ENCODE results near the gene CCDC116. TPM values are rescaled to one million over a fixed set of nuclear protein-coding genes. Genes with fewer than 3 reads are reported as not detected.

CCDC116 gene
- total and polyA plus RNA-seq, 9 donors: 0.46 to 0.88 (median 0.67) TPM; not detected in 1

DNA sequence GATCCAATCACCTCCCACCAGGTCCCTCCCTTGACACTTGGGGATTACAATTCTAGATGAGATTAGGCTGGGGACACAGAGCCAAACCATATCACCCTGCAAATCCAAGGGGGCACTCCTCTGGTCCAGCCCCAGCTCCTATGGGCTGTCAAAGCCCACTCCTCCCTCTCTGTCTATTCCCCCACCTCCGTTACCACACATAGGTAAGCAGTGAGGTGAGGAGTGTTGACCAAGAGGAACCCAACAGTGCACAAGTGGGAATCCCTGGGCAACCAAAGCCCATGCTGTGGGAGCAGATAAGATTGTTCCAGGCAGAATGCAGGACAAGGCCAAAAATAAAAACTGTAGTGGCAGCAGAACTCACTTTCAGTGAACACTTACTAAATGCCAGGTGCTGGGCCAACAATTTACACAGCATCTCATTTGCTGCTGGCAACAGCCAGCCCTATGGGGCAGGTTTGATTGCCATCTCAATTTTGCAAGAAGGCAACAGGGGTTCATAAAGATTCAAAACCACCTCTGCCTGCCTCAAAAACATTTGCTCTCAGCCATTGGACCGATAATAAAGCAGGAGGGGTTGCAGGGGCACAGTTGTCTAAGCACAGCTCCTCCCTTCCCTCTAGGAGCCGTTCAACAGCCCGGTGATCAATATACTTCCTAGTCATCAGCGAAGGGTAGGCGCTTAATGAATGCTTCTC is 18.4 kb downstream of the CCDC116 start:
- TF ChIP-seq, protein P1, sequence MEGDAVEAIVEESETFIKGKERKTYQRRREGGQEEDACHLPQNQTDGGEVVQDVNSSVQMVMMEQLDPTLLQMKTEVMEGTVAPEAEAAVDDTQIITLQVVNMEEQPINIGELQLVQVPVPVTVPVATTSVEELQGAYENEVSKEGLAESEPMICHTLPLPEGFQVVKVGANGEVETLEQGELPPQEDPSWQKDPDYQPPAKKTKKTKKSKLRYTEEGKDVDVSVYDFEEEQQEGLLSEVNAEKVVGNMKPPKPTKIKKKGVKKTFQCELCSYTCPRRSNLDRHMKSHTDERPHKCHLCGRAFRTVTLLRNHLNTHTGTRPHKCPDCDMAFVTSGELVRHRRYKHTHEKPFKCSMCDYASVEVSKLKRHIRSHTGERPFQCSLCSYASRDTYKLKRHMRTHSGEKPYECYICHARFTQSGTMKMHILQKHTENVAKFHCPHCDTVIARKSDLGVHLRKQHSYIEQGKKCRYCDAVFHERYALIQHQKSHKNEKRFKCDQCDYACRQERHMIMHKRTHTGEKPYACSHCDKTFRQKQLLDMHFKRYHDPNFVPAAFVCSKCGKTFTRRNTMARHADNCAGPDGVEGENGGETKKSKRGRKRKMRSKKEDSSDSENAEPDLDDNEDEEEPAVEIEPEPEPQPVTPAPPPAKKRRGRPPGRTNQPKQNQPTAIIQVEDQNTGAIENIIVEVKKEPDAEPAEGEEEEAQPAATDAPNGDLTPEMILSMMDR (IDR thresholded peaks at IDR 0.05): no peak
- TF ChIP-seq EP300 (IDR thresholded peaks at IDR 0.05): no peak
- TF ChIP-seq POLR2A (IDR thresholded peaks at IDR 0.05): no peak
- Histone ChIP-seq H3K27me3 (no peaks in the 10 kb centered on the region), H3K4me3 (no peak overlapping the region), H3K9me3 (no peaks in the 10 kb centered on the region), H3K36me3 (no peaks in the 10 kb centered on the region), H3K27ac (no peak overlapping the region), H3K4me1 (ENCODE audit: insufficient read depth) (peaks cover 7% of the 10 kb centered on the region)
- 17 to 20% (median 17%) methylated on average over 6 of the region's 6 CpGs for WGBS, 3 donors
- intact Hi-C loops (cut with DNase I): no loop called here
- DNase-seq: no peak

DNA sequence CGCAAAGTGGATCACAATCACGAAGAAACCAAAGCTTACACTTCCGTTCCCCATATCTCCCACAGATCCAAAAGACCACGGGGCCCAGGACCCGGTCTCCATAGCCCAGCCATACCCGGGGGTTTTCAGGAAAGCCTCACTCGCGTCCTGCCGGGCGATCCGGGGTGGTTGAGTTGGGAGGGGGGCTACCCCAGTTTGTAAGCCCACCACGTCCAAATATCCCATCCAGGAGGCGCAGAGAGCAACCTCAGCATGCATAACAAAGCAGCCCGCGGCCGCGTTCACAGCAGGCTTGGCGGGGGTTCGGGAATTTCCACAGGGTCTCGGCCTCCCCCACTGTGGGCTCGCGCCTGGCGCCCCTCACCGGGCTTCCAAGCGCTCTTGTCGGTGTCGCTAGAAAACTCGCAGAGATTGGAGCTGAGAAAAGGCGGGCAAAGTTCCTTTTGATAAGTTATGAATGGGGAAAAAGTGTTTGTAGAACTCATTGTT is 19.0 kb downstream of the CCDC116 start:
- DNase-seq: no peak
- H3K36me3 ChIP-seq: no peaks in the 10 kb centered on the region
- peaks cover 7% of the 10 kb centered on the region for H3K4me1 ChIP-seq (ENCODE audit: insufficient read depth)
- no peak for TF ChIP-seq EP300 (IDR thresholded peaks at IDR 0.05)
- TF ChIP-seq POLR2A (IDR thresholded peaks at IDR 0.05): no peak
- TF ChIP-seq, protein P1 (IDR thresholded peaks at IDR 0.05): no peak
- no peaks in the 10 kb centered on the region for H3K9me3 ChIP-seq
- no peaks in the 10 kb centered on the region for H3K27me3 ChIP-seq
- H3K4me3 ChIP-seq: peak overlapping the region; percentile 57
- intact Hi-C loops (cut with DNase I): no loop called here
- H3K27ac ChIP-seq: no peak overlapping the region
- 0 to 2% (median 1%) methylated on average over 29 of the region's 29 CpGs for WGBS, 3 donors

DNA sequence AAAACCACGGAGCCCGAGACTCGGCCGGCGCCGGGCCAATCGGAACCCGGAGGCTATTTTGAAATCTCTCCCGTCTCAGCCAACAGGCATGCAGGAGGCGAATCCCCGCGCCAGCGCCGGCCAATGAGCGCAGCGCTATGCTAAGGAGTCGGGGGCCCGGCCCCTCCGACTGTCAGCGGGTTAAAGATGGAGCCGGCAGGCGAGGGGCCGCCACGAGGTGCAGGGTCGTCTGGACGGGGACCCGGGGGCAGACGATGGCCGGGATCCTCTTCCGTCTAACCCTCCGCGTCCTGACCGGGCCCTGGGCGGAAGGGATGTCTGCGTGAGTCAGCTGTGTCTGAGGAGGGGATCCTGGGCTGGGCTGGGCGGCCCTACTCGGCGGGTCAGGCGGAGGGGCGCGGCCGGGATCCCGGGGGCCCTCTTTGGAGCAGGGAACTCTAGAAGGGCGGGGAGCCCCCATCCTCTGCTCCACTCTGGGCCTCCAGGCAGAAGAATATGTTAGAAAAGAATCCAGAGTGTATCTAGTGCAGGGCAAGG is 19.5 kb downstream of the CCDC116 start:
- Histone ChIP-seq H3K9me3 (no peaks in the 10 kb centered on the region), H3K4me3 (peak overlapping the region; percentile 57), H3K27me3 (no peaks in the 10 kb centered on the region), H3K4me1 (ENCODE audit: insufficient read depth) (peaks cover 7% of the 10 kb centered on the region), H3K27ac (no peak overlapping the region), H3K36me3 (no peaks in the 10 kb centered on the region)
- intact Hi-C loops (cut with DNase I): no loop called here
- DNase-seq: peak; percentile 75 to 90 (median 84)
- 0% methylated on average over 44 of the region's 44 CpGs for WGBS, 3 donors
- no peak for TF ChIP-seq POLR2A (IDR thresholded peaks at IDR 0.05)
- TF ChIP-seq, protein P1 (IDR thresholded peaks at IDR 0.05): no peak
- no peak for TF ChIP-seq EP300 (IDR thresholded peaks at IDR 0.05)

DNA sequence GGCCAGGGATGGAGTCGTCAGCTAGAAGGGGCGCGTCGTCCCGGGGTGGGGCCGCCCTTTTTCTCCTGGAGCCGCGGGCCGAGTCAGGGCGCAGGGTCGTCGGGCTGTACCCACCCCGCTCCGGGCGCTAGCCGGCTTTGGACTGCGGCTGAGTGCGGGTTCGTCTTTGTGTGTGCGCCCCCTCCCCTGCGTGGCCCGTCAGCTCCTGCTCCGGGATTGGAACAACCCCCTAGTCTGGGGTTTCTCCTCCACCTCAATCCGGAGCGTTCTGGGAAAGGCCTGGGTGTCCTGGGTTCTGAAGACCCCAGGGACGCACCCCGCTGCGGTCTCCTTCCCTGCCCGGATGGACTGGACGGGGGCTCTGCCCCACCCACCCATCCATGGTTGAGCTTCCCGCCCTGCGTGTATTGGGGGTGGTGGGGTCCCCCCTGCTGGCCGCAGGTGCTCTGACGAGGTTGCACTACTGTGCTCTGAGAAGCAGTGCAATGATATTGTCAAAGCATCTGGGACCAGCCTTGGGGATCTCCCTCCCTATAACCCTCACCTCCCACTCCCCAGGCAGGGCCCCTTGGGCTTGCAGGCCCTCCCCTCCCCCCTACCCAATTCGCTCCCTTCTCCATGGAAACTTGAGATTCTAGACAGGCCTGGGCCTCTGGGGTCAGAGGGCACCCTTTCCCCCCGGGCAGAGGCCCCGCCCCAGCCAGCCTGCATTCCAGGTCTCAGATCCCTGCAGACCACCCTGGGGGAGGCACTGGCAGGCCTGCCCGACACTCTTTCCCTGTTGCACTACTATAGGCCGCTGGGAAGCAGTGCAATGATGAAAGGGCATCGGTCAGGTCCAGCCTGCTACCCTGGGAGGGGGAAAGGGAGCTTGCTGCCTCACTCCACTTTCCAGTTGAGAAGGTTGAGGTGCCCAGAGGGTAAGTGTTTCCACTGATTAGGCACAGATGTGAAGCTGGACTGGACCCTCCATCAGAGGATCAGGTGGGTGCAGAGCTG is 20.3 kb downstream of the CCDC116 start:
- WGBS, 3 donors: 17 to 27% (median 18%) methylated on average over 20 to 40 of the region's 40 CpGs
- no peaks in the 10 kb centered on the region for H3K27me3 ChIP-seq

More for the DNA sequence above, 20.3 kb downstream of the CCDC116 start:
- Histone ChIP-seq H3K4me3 (peak overlapping the region; percentile 57), H3K4me1 (ENCODE audit: insufficient read depth) (peaks cover 7% of the 10 kb centered on the region), H3K9me3 (no peaks in the 10 kb centered on the region), H3K36me3 (no peaks in the 10 kb centered on the region), H3K27ac (no peak overlapping the region)
- TF ChIP-seq, protein P1 (IDR thresholded peaks at IDR 0.05): no peak
- no peak for TF ChIP-seq POLR2A (IDR thresholded peaks at IDR 0.05)
- no peak for TF ChIP-seq EP300 (IDR thresholded peaks at IDR 0.05)
- DNase-seq: no peak
- intact Hi-C loops (cut with DNase I): no loop called here
